Glutamatergic neuron (in vitro differentiated cells): ENCODE data around the gene ARSG. TPM values are rescaled to one million over a fixed set of nuclear protein-coding genes. Genes with fewer than 3 reads are reported as not detected.

Source experiments
- DNase-seq: peaks from one replicate; pipeline ENCODE4 v3.0.0; 2022
- H3K27ac Mint-ChIP-seq: one replicate; pipeline ENCODE4 v1.8.0; 2020; ENCODE audit warnings: mild to moderate bottlenecking, mixed read lengths, inconsistent platforms; ENCODE audit not compliant: unreplicated experiment
- H3K27me3 Mint-ChIP-seq: one replicate; pipeline ENCODE4 v1.8.0; 2020; ENCODE audit warnings: mild to moderate bottlenecking, moderate library complexity, mixed read lengths, inconsistent platforms; ENCODE audit not compliant: unreplicated experiment
- H3K36me3 Mint-ChIP-seq: one replicate; pipeline ENCODE4 v1.8.0; 2020; ENCODE audit warnings: mild to moderate bottlenecking, mixed read lengths, inconsistent platforms; ENCODE audit not compliant: unreplicated experiment
- H3K4me1 Mint-ChIP-seq: one replicate; pipeline ENCODE4 v1.8.0; 2020; ENCODE audit warnings: mild to moderate bottlenecking, low read depth, mixed read lengths, inconsistent platforms; ENCODE audit not compliant: unreplicated experiment
- H3K4me3 Mint-ChIP-seq: one replicate; pipeline ENCODE4 v1.8.0; 2020; ENCODE audit warnings: mild to moderate bottlenecking, mixed read lengths, inconsistent platforms; ENCODE audit not compliant: unreplicated experiment
- H3K9me3 Mint-ChIP-seq: one replicate; pipeline ENCODE4 v1.8.0; 2020; ENCODE audit warnings: mild to moderate bottlenecking, moderate library complexity, mixed read lengths, inconsistent platforms; ENCODE audit not compliant: unreplicated experiment
- total RNA-seq: library from RNA; stranded (reverse); fragmentation: NEBNext Ultra II Directional; extraction: Animal tissue kit (Norgen Biotek cat#: 25700); gene quantifications from one replicate; pipeline ENCODE4 v1.2.1, GENCODE V29; 2021; ENCODE audit not compliant: unreplicated experiment
- TF ChIP-seq, protein P1 (sequence below): fragments of 200-600 bp; sonication (generic); IDR thresholded peaks from one replicate; pipeline ENCODE4 v1.5.0; 2021; ENCODE audit not compliant: partially characterized antibody, unreplicated experiment

ARSG gene
- total RNA-seq, 1 donor from 2014 or later = 1.9 TPM

DNA sequence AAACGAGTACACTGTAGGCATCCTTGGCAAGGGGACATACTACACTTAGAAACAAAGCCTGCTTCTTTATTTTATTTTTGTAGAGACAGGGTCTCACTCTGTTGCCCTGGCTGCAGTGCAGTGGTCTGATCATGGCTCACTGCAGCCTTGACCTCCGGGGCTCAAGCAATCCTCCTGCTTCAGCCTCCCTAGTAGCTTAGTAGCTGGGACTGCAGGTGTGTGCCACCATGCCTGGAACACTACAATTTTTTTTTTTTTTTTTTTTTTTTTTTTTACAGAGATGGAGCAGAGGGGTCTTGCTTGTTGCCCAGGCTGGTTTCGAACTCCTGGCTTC, 87.8 kb downstream of the ARSG start:
- Mint-ChIP-seq H3K4me1 (peaks cover 14% of the 10 kb centered on the region), H3K27ac (no peak overlapping the region), H3K27me3 (peaks cover 6% of the 10 kb centered on the region), H3K9me3 (peaks cover 2% of the 10 kb centered on the region), H3K4me3 (no peak overlapping the region), H3K36me3 (no peaks in the 10 kb centered on the region)
- TF ChIP-seq, protein P1, sequence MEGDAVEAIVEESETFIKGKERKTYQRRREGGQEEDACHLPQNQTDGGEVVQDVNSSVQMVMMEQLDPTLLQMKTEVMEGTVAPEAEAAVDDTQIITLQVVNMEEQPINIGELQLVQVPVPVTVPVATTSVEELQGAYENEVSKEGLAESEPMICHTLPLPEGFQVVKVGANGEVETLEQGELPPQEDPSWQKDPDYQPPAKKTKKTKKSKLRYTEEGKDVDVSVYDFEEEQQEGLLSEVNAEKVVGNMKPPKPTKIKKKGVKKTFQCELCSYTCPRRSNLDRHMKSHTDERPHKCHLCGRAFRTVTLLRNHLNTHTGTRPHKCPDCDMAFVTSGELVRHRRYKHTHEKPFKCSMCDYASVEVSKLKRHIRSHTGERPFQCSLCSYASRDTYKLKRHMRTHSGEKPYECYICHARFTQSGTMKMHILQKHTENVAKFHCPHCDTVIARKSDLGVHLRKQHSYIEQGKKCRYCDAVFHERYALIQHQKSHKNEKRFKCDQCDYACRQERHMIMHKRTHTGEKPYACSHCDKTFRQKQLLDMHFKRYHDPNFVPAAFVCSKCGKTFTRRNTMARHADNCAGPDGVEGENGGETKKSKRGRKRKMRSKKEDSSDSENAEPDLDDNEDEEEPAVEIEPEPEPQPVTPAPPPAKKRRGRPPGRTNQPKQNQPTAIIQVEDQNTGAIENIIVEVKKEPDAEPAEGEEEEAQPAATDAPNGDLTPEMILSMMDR = no peak
- DNase-seq = no peak

- TF ChIP-seq, protein P1 = no peak
- H3K4me3 Mint-ChIP-seq = no peak overlapping the region
- peaks cover 2% of the 10 kb centered on the region for H3K9me3 Mint-ChIP-seq
- H3K27me3 Mint-ChIP-seq = peaks cover 4% of the 10 kb centered on the region
- no peak overlapping the region for H3K27ac Mint-ChIP-seq
- H3K36me3 Mint-ChIP-seq = no peaks in the 10 kb centered on the region
- peaks cover 14% of the 10 kb centered on the region for H3K4me1 Mint-ChIP-seq
- DNase-seq = no peak
Measured at GRCh38 chr17:68379692-68380677, 88.7 kb downstream of the ARSG start.

DNA sequence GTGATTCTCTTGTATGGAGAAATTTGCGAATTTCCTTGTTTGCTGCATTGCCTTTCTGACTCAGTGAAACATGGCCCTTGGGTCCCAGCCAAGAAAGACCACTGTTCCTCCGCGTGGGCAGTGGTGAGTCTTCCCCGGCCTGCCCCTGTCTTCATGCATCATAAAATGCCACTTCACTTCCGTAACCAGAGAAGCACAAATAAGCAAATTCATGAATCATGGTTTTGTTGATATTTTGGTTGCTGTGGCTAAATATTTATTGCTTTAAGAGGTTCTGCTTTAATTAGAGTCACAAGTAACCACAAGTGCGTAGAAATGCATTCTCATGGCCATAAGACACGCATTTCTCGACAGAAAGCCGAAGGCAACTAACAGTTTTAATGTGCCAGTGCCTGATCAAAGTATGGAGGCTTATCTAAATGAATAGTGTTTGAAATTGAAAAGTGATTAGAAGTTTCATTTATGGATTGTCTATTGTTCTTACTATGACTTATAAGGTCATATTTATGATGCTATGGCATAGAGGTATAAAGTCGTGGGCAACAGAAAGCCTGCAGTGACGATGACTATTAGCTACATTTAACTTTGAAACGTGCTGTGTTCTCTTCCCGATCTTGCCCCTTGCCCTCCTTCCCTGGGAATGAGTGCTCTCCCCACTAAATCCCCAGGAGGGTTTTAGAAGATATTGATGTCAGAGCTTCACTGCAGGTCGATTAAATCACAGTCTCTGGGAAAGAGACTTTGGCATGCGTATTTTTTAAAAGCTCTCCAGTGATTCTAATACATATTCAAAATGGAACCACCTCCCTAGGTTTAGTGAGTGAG, 90.0 kb downstream of the ARSG start:
- Mint-ChIP-seq H3K27ac (no peak overlapping the region), H3K27me3 (peaks cover 1% of the 10 kb centered on the region), H3K36me3 (no peaks in the 10 kb centered on the region), H3K9me3 (peaks cover 2% of the 10 kb centered on the region), H3K4me3 (no peak overlapping the region), H3K4me1 (peaks cover 14% of the 10 kb centered on the region)
- no peak for DNase-seq
- TF ChIP-seq, protein P1 = no peak

DNA sequence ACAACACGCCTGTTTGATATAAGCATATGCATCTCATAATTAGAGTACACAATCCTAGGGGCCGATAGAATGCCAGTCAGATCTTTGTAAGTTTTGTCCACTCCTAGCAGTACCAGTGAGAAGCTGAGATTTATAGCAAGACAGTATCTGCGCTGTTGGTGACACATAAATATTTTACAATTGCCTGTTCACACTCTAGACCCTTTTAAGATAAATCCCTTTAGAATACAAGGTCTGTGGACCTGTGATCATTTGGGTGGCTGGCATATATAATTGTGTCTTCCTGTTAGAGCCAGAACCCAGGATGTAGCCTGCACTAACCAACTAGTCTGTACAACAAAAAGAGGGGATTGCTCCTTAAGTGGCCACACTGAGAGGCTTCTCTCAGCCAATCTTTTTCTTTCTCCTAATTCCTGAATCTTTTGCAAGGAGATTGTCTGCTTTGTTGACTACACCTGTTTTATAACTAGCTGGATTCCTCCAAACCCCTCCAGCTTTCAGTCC, 91.3 kb downstream of the ARSG start:
- peaks cover 1% of the 10 kb centered on the region for H3K27me3 Mint-ChIP-seq
- TF ChIP-seq, protein P1 = no peak
- no peak overlapping the region for H3K27ac Mint-ChIP-seq
- H3K36me3 Mint-ChIP-seq = no peaks in the 10 kb centered on the region
- peaks cover 14% of the 10 kb centered on the region for H3K4me1 Mint-ChIP-seq
- no peak overlapping the region for H3K4me3 Mint-ChIP-seq
- no peak for DNase-seq
- H3K9me3 Mint-ChIP-seq = peaks cover 4% of the 10 kb centered on the region

- H3K4me1 Mint-ChIP-seq = peaks cover 11% of the 10 kb centered on the region
- TF ChIP-seq, protein P1 = no peak
- H3K27me3 Mint-ChIP-seq = peaks cover 1% of the 10 kb centered on the region
- no peak for DNase-seq
- no peak overlapping the region for H3K4me3 Mint-ChIP-seq
- H3K9me3 Mint-ChIP-seq = peaks cover 4% of the 10 kb centered on the region
- H3K36me3 Mint-ChIP-seq = no peaks in the 10 kb centered on the region
- H3K27ac Mint-ChIP-seq = no peak overlapping the region
Measured at GRCh38 chr17:68383120-68383442, 91.8 kb downstream of the ARSG start.
